Activated T-cell treated with anti-CD3 and anti-CD28 coated beads, Interleukin-2, amount 50 U/mL, for 4 hours (primary cell): ENCODE data around the gene TAOK1. TPM values are rescaled to one million over a fixed set of nuclear protein-coding genes. Genes with fewer than 3 reads are reported as not detected.
A peak's percentile ranks its signal among the peaks of the same experiment; 100 is the strongest.

Source experiments
- ATAC-seq, 2 donors: fragments of 200-7000 bp; cut with Tn5 transposase; one replicate each; pipeline ENCODE4 v1.10.0; 2021
- DNase-seq: peaks from one replicate; pipeline ENCODE4 v3.0.0-alpha.2; 2020
- H3K27me3 Mint-ChIP-seq: one replicate; pipeline ENCODE4 v1.8.0; 2021; ENCODE audit warnings: low read depth, mixed read lengths
- H3K36me3 Mint-ChIP-seq: one replicate; pipeline ENCODE4 v1.8.0; 2022; ENCODE audit warnings: mixed read lengths; ENCODE audit not compliant: insufficient read depth
- H3K4me1 Mint-ChIP-seq: one replicate; pipeline ENCODE4 v1.8.0; 2021; ENCODE audit warnings: low read depth, mixed read lengths
- H3K4me3 Mint-ChIP-seq: one replicate; pipeline ENCODE4 v1.8.0; 2021; ENCODE audit warnings: mild to moderate bottlenecking, moderate library complexity, mixed read lengths
- H3K9me3 Mint-ChIP-seq: one replicate; pipeline ENCODE4 v1.8.0; 2021; ENCODE audit warnings: mixed read lengths
- total RNA-seq, 3 donors: library from RNA; stranded (reverse); gene quantifications; one replicate each; pipeline ENCODE4 v1.2.1, GENCODE V29; 2021

Gene TAOK1
- total RNA-seq, 3 donors from 2014 or later = 35.6 to 42.4 (median 37.4) TPM

DNA sequence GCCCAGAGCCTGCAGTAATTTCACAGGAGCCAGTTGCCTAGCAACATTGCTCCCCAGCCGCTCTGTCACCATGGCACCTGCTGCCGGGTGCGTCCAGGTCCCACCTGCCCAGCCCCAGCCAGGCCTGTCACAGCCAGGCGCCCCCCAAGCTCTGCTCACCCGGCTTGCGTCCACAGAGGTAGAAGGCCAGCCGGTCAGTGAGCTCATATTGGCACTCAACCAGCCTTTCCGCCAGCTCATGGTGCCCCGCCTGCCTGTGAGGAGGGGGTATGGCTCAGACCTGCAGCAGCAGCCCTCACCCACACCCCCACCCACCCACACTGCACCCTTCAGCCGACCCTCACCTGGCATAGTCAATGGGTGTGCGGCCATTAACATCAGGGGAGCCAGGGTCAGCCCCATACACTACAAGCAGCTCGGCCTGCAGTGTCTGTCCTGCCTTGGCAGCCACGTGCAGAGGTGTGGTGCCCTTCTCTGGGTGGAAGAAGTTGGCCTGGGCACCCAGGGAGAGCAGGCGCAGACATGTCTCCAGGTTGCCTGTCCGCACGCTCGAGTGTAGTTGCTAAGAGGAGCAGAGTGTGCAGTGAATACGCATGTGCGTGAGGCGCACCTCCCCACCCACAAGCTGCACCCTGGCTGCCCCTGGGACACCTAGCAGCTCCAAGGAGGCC is 191.6 kb downstream of the TAOK1 start:
- H3K36me3 Mint-ChIP-seq = peaks cover 20% of the 10 kb centered on the region
- H3K4me1 Mint-ChIP-seq = peaks cover 22% of the 10 kb centered on the region
- H3K9me3 Mint-ChIP-seq = no peaks in the 10 kb centered on the region
- H3K4me3 Mint-ChIP-seq = no peak overlapping the region
- peak; percentile 4 for DNase-seq
- no peaks in the 10 kb centered on the region for H3K27me3 Mint-ChIP-seq
- no peak for ATAC-seq

DNA sequence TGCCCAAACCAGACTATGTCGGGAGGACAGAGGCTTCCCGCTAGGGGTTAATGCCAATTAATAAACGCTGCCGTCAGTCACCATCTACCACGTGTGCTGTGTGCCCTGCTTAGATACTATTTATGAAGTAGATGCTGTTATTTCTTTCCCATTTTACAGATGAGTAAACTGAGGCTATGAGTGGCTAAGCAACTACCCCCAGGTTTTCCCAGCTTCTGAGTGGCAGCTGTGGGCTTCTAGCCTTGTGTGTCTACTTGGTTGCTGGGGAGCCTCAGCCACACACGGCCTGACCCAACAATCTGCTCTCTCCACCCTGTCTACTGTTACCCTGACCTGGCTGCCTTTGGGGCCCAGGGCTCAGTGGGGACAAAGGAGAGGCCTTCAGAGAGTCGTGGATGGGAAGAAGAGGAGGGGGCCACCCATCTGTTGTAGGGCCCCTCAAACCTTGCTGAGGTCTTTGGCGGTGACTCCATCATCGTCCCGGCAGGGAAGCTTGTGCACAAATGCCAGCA is 192.1 kb downstream of the TAOK1 start:
- Mint-ChIP-seq H3K4me3 (no peak overlapping the region), H3K36me3 (peaks cover 20% of the 10 kb centered on the region), H3K27me3 (no peaks in the 10 kb centered on the region), H3K4me1 (peaks cover 27% of the 10 kb centered on the region), H3K9me3 (no peaks in the 10 kb centered on the region)
- no peak for DNase-seq
- no peak for ATAC-seq

GRCh38 chr17:29582772-29583171 is 192.6 kb downstream of the TAOK1 start:
- Mint-ChIP-seq H3K9me3 (no peaks in the 10 kb centered on the region), H3K36me3 (peaks cover 20% of the 10 kb centered on the region), H3K4me3 (no peak overlapping the region), H3K4me1 (peaks cover 31% of the 10 kb centered on the region), H3K27me3 (no peaks in the 10 kb centered on the region)
- no peak for ATAC-seq
- no peak for DNase-seq

DNA sequence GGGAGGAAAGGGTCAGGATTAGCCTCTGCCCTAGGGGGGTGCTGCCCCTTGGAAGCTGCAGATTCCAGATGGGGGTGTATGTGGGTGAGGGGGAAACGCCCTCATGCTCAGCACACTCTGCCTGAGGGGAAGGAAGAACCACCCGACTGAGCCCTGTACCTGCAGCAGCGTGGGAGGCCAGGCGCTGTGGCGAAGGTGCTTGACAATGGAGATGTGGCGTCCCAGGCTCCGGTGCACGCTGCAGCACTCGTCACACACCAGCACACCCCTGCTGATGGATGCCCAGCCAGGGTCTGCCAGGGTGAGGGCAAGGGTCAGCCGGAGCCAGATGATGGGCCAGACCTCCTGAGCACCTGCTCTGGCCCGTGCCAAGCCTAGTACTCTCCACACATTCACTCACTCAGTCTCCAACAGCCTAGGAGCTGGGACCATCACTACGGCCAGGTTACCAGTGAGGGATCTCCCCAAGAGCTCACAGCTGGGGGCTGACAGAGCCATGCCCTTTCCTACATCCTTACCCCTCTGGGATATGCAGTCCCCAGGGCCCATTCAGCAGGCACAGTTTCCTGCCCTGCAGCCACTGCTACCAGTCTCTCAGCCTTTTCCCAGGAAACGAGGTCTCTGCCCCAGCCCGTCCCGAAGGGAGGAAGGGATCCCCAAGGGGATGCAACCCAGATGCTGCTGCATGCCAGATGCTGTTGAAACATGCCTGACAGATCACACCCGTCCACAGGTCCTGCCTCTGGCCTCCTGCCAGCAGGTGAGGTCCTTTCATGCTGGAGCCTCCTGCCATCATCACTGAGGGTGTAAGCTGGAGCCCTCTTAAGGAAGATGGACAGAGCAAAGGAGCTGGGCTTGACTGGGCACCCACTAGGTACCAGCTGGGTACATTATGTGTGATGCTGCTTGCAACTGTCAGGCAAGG is 193.4 kb downstream of the TAOK1 start:
- DNase-seq (no peak), ATAC-seq (no peak)
- H3K36me3 Mint-ChIP-seq = peaks cover 16% of the 10 kb centered on the region
- H3K27me3 Mint-ChIP-seq = no peaks in the 10 kb centered on the region
- no peak overlapping the region for H3K4me3 Mint-ChIP-seq
- H3K9me3 Mint-ChIP-seq = no peaks in the 10 kb centered on the region
- H3K4me1 Mint-ChIP-seq = peaks cover 36% of the 10 kb centered on the region

DNA sequence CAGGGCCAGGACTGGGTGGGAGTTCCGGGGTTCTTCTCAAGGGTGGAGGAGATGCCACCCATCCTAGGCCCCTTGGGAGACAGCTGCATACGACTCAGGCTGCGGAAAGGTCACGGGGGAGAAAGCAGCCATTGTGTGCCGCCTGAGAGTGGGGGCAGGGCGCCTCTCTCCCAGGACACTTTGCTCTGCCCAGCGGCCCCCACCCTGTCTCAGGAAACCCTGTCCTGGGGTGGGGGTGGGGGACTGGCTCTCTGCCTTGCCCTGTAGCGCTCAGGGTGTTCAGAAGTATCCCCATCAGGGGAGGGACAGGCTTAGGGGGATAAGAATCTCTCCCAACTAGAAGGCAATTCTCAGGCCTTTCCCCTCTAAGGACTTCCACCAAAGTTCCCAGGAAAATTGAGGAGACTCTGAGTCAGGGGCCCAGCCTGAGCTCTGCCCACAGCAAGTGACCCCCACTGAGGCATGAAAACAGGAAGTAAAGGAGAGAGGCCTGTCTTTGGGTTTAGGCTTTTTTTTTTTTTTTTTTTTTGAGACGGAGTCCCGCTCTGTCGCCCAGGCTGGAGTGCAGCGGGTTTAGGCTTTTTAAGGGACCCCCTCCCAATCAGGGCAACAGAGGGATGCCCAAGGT is 194.4 kb downstream of the TAOK1 start:
- H3K9me3 Mint-ChIP-seq = no peaks in the 10 kb centered on the region
- H3K4me1 Mint-ChIP-seq = peaks cover 36% of the 10 kb centered on the region
- no peaks in the 10 kb centered on the region for H3K27me3 Mint-ChIP-seq
- no peak overlapping the region for H3K4me3 Mint-ChIP-seq
- no peak for DNase-seq
- H3K36me3 Mint-ChIP-seq = peaks cover 14% of the 10 kb centered on the region
- ATAC-seq = no peak

DNA sequence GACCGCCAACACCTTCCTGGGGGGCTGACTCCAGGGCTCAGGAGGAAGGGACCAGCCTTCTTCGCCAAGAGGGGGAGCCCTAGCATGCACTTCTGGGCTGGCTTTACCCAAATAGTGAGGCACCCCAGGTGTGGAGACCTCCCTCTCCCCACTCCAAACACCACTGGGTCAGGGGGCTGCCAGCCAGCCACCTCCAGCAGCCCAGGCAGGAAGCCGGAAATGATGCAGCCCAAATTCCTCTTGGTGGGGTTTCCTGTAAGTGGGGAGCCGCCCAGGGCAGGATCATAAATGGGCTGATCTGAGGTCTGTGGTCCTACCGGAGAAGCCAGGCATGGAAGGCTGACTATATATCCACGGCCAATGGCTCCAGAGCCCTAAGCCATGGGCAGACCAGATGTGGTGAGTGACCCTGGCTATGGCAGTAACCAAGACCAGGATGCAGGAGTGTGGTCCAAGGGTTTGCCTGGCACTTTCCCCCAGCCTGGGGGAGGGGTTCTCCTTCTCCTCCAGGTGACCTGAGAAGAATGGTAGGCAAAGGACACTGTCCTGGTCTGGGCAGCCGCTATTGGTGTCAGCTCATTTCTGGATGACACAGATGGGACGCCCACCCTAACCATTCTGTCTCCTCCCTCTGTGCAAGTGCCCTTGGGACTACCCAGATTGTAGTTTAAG is 195.1 kb downstream of the TAOK1 start:
- H3K27me3 Mint-ChIP-seq = no peaks in the 10 kb centered on the region
- H3K36me3 Mint-ChIP-seq = peaks cover 9% of the 10 kb centered on the region
- DNase-seq (peak; percentile 36), ATAC-seq (no peak)
- H3K9me3 Mint-ChIP-seq = no peaks in the 10 kb centered on the region
- peaks cover 41% of the 10 kb centered on the region for H3K4me1 Mint-ChIP-seq
- H3K4me3 Mint-ChIP-seq = peak overlapping the region; percentile 29

DNA sequence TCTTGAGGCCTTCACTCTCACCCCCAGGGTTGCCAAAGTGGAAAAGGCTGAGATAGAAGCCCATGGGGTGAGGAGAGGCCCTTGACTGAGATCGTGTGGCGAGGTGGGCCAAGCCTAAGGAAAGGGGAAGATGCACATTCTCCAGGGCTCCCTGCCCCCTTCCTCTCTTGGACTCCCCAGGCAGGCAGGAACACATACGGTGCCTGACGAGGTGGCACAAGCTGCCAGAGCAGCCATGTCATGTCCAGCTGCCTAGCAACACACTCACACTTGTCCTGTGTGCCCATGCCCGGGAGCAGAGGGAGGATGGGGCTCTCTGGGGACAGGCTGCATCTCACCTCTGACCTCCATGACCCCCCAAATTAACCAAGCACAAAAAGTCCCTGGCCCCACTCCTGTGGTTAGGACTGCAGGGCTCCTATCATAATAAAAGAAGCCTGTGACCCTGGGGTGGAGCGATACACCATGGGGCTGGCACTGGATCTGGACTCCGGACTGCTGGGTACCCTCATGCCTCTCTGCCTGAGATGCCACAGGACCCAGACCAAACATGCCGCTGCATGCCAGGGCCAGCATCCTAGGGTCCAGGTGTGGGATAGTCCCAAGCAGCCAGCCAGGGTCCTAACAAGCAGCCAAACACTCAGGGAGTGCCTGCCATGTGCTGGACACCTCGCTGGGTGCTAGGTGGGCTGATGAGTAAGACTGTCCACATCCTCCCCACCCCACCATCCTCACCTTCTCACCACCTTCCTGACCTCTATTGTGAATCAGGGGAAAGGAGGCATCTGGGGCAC is 196.7 kb downstream of the TAOK1 start:
- H3K4me3 Mint-ChIP-seq = peak overlapping the region; percentile 95
- ATAC-seq (no peak), DNase-seq (no peak)
- peaks cover 54% of the 10 kb centered on the region for H3K4me1 Mint-ChIP-seq
- H3K9me3 Mint-ChIP-seq = no peaks in the 10 kb centered on the region
- H3K36me3 Mint-ChIP-seq = peaks cover 4% of the 10 kb centered on the region
- H3K27me3 Mint-ChIP-seq = no peaks in the 10 kb centered on the region

- Mint-ChIP-seq H3K36me3 (no peaks in the 10 kb centered on the region), H3K4me1 (peaks cover 61% of the 10 kb centered on the region), H3K27me3 (no peaks in the 10 kb centered on the region), H3K4me3 (peak overlapping the region; percentile 95), H3K9me3 (no peaks in the 10 kb centered on the region)
- DNase-seq (no peak), ATAC-seq (no peak)
These were observed 197.4 kb downstream of the TAOK1 start for GRCh38 chr17:29587591-29587990.

GRCh38 chr17:29588017-29588561 is 197.9 kb downstream of the TAOK1 start:
- Mint-ChIP-seq H3K36me3 (no peaks in the 10 kb centered on the region), H3K4me3 (peak overlapping the region; percentile 95), H3K9me3 (no peaks in the 10 kb centered on the region), H3K27me3 (no peaks in the 10 kb centered on the region), H3K4me1 (peaks cover 62% of the 10 kb centered on the region)
- ATAC-seq (no peak), DNase-seq (no peak)

- no peaks in the 10 kb centered on the region for H3K36me3 Mint-ChIP-seq
- DNase-seq (peak; percentile 66), ATAC-seq (peak; percentile 28 to 32)
- H3K9me3 Mint-ChIP-seq = no peaks in the 10 kb centered on the region
- H3K27me3 Mint-ChIP-seq = no peaks in the 10 kb centered on the region
- peak overlapping the region; percentile 95 for H3K4me3 Mint-ChIP-seq
- H3K4me1 Mint-ChIP-seq = peaks cover 62% of the 10 kb centered on the region
These were observed 198.6 kb downstream of the TAOK1 start for GRCh38 chr17:29588562-29589411.

- peak within 1 kb of the TSS; percentile 95 for H3K4me3 Mint-ChIP-seq
- H3K36me3 Mint-ChIP-seq = no peaks in the 10 kb centered on the region
- peak; percentile 80 to 81 for ATAC-seq
- no peaks in the 10 kb centered on the region for H3K27me3 Mint-ChIP-seq
- DNase-seq = peak; percentile 80
- H3K9me3 Mint-ChIP-seq = no peaks in the 10 kb centered on the region
- peaks cover 61% of the 10 kb centered on the region for H3K4me1 Mint-ChIP-seq
These were observed 199.6 kb downstream of the TAOK1 start, which contains the start of gene GIT1 for GRCh38 chr17:29589524-29590410. GIT1 (minus strand) TSS chr17:29589648; CDS start chr17:29589378, 270 bp downstream.
